Testis (tissue), 2 donors: Measurements from ENCODE around the gene RAD54L2.

Experiments
- POLR2A ChIP-seq: fragments of 450-650 bp; IDR thresholded peaks from one replicate; pipeline ENCODE4 v1.6.1; 2017; ENCODE audit warnings: antibody characterized with exemption, mild to moderate bottlenecking, moderate library complexity
- TF ChIP-seq, protein P1 (sequence below), 3 experiments: fragments of 450-650 bp in 2 of 3; fragments of 200-600 bp in 1 of 3; sonication (generic) in 1 of 3; IDR thresholded peaks; one replicate each; pipeline ENCODE4 v1.5.1; 2016 to 2019; ENCODE audit warnings: antibody characterized with exemption in 3 of 3, mild to moderate bottlenecking in 2 of 3, moderate library complexity in 1 of 3

DNA sequence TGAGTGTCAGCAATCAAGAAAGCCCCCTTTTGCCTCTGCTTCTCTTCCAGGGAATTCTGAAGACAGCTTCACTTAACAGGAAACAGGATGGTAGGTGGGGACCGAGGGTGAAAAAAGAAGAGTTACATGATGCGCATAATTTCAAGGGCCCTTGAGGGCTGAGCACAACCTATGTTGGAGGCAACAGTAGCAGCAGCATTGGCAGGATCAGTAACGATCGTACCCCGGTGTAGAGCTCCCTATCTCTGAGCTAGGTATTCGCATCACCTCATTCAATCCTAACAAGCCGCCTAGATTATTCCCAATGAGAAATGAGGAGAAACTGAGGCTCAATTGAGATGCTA is 432 bp upstream of the RAD54L2 start:
- TF ChIP-seq, protein P1, sequence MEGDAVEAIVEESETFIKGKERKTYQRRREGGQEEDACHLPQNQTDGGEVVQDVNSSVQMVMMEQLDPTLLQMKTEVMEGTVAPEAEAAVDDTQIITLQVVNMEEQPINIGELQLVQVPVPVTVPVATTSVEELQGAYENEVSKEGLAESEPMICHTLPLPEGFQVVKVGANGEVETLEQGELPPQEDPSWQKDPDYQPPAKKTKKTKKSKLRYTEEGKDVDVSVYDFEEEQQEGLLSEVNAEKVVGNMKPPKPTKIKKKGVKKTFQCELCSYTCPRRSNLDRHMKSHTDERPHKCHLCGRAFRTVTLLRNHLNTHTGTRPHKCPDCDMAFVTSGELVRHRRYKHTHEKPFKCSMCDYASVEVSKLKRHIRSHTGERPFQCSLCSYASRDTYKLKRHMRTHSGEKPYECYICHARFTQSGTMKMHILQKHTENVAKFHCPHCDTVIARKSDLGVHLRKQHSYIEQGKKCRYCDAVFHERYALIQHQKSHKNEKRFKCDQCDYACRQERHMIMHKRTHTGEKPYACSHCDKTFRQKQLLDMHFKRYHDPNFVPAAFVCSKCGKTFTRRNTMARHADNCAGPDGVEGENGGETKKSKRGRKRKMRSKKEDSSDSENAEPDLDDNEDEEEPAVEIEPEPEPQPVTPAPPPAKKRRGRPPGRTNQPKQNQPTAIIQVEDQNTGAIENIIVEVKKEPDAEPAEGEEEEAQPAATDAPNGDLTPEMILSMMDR (IDR thresholded peaks at IDR 0.05) = no peak
- TF ChIP-seq POLR2A = no peak
